Measurements from ENCODE around the gene C15orf39. TPM values are rescaled to one million over a fixed set of nuclear protein-coding genes. Genes with fewer than 3 reads are reported as not detected.
"Not testable (repeated sequence)": the region's sequence is repeated elsewhere in the genome, so short reads cannot be mapped to it uniquely, and the experiment has no call there.

C15orf39 gene
- total RNA-seq, 4 donors from 2014 or later = 7.8 to 25.0 (median 13.9) TPM

GRCh38 chr15:75249726-75250125 is 48.0 kb downstream of the C15orf39 start:
- no peak for TF ChIP-seq CTCF (IDR thresholded peaks at IDR 0.05)
- no peak for DNase-seq (ENCODE audit: low spot score)
- ATAC-seq (ENCODE audit: low FRiP score) = no peak

GRCh38 chr15:75251343-75251742 is 49.7 kb downstream of the C15orf39 start:
- not testable (repeated sequence) for DNase-seq (ENCODE audit: low spot score); ATAC-seq (ENCODE audit: low FRiP score)

- DNase-seq (ENCODE audit: low spot score); ATAC-seq (ENCODE audit: low FRiP score): not testable (repeated sequence)
Measured at GRCh38 chr15:75252285-75252684, 50.6 kb downstream of the C15orf39 start.

GRCh38 chr15:75258034-75258433 is 56.4 kb downstream of the C15orf39 start, which contains the start of gene GOLGA6C:
GOLGA6C (plus strand) TSS chr15:75258334; CDS start chr15:75258599, 265 bp downstream.
- ATAC-seq (ENCODE audit: low FRiP score); DNase-seq (ENCODE audit: low spot score): not testable (repeated sequence)

GRCh38 chr15:75258620-75259343 is 57.1 kb downstream of the C15orf39 start:
- DNase-seq (ENCODE audit: low spot score); ATAC-seq (ENCODE audit: low FRiP score): not testable (repeated sequence)

- not testable (repeated sequence) for ATAC-seq (ENCODE audit: low FRiP score); DNase-seq (ENCODE audit: low spot score)
Measured at GRCh38 chr15:75259873-75260272, 58.2 kb downstream of the C15orf39 start.

Small RNAs within 50 kb of the gene (small RNA-seq; reads per million reads assigned to genes)
- gene AC068338.1 = not detected

Other genes starting within 250 kb of the C15orf39 start
- gene RPP25, start 245.1 kb upstream of the C15orf39 start, total RNA-seq = 10 to 100 TPM in 2 of 4 donors, 1 to 10 TPM in 2; 6.9 to 14.4 (median 9.4) TPM
- 1 to 10 TPM in 3 of 4 donors, under 1 TPM in 1; 0.60 to 4.6 (median 2.6) TPM for gene SCAMP5, start 206.3 kb upstream of the C15orf39 start, total RNA-seq
- 10 to 100 TPM in 3 of 4 donors, 1 to 10 TPM in 1; 9.7 to 21.5 (median 13.6) TPM for gene PPCDC, start 178.3 kb upstream of the C15orf39 start, total RNA-seq
- not detected for gene GOLGA6C, start 56.5 kb downstream of the C15orf39 start, total RNA-seq
- gene GOLGA6D, start 81.0 kb downstream of the C15orf39 start, total RNA-seq = under 1 TPM in 1 of 4 donors, not detected in 3; 0.36 TPM
- gene COMMD4, start 134.2 kb downstream of the C15orf39 start, total RNA-seq = 10 to 100 TPM; 41.4 to 71.6 (median 50.7) TPM
- 10 to 100 TPM; 13.3 to 41.8 (median 29.9) TPM for gene NEIL1, start 145.2 kb downstream of the C15orf39 start, total RNA-seq
- 100 to 1,000 TPM; 108 to 391 (median 171) TPM for gene MAN2C1, start 166.7 kb downstream of the C15orf39 start, total RNA-seq
- 10 to 100 TPM; 26.6 to 46.4 (median 35.3) TPM for gene SIN3A, start 249.8 kb downstream of the C15orf39 start, total RNA-seq

Data from omental fat pad (tissue), 4 donors.